ENCODE measurements around the gene RPRD2.

DNA sequence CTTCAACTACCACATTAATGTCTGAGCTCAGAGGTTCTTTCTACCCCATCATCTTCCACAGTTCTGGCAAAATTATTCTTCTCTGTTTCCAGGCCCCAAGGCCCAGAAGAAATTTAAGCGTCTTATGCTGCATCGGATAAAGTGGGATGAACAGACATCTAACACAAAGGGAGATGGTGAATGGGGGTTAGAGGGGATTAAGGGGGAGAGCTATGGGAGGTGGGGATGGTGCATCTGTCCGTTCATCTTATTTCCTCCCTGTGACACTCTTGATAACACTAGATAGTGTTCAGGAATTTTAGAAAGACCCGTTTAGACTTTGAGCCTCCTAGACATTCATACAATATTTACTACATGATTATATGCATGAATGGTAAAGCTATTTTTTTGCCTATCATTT lies 17.6 kb upstream of the RPRD2 start:
- TF ChIP-seq CTCF (conservative IDR thresholded peaks at IDR 0.05; ENCODE audit: low read depth, low read length): no peak
- no peak for TF ChIP-seq EZH2 (IDR thresholded peaks at IDR 0.05; ENCODE audit: borderline replicate concordance, low read depth, low read length, poor library complexity, severe bottlenecking)

Data from A673 (cell line).